ENCODE results near the gene POU5F1.
A peak's percentile ranks its signal among the peaks of the same experiment; 100 is the strongest.

The POU5F1 gene

GRCh38 chr6:31114970-31115849, 55.3 kb downstream of the POU5F1 start:
- DNase-seq (ENCODE audit: low read depth, low spot score) = peak; percentile 69

GRCh38 chr6:31114541-31114878, 56.0 kb downstream of the POU5F1 start, which contains the start of gene PSORS1C1:
TSS of gene PSORS1C1 (plus strand) at chr6:31114800. CDS start at chr6:31129633, 14,833 bp downstream.
- peak; percentile 96 for DNase-seq (ENCODE audit: low read depth, low spot score)
